MCF 10A (cell line): Measurements from ENCODE around the gene AANAT. TPM values are rescaled to one million over a fixed set of nuclear protein-coding genes. Genes with fewer than 3 reads are reported as not detected.

Experiments
- BruUV-seq: library from RNA; stranded (reverse); fragments of 400-500 nt; replicated peaks from 2 replicates; lab custom pipeline; 2021; lab: Mats Ljungman, UMichigan
- CTCF ChIA-PET: fragments of 300-600 bp; sonication (Branson Sonifier 250); formaldehyde crosslinking; extraction: SDS; loops from one replicate; lab custom pipeline; 2021; ENCODE audit warnings: antibody characterized with exemption, inconsistent platforms; lab: Yijun Ruan, JAX
- POLR2A ChIA-PET: fragments of 300-600, 350-650 bp; sonication (Branson Sonifier 250); formaldehyde crosslinking; extraction: SDS; loops from one replicate; lab custom pipeline; 2020; ENCODE audit warnings: antibody characterized with exemption, inconsistent platforms; lab: Yijun Ruan, JAX
- DNase-seq: peaks from one replicate; pipeline ENCODE4 v3.0.0-alpha.2; 2018; ENCODE audit not compliant: unreplicated experiment
- H3K27ac Mint-ChIP-seq: one replicate; pipeline ENCODE4 v1.8.0; 2022; ENCODE audit warnings: mild to moderate bottlenecking, low read depth, mixed read lengths; ENCODE audit not compliant: unreplicated experiment
- H3K27me3 Mint-ChIP-seq: one replicate; pipeline ENCODE4 v1.8.0; 2022; ENCODE audit warnings: mixed read lengths; ENCODE audit not compliant: insufficient read depth, unreplicated experiment
- H3K36me3 Mint-ChIP-seq: one replicate; pipeline ENCODE4 v1.8.0; 2022; ENCODE audit warnings: mild to moderate bottlenecking, moderate library complexity, mixed read lengths; ENCODE audit not compliant: insufficient read depth, unreplicated experiment
- H3K4me1 Mint-ChIP-seq: one replicate; pipeline ENCODE4 v1.8.0; 2022; ENCODE audit warnings: mixed read lengths; ENCODE audit not compliant: insufficient read depth, unreplicated experiment
- H3K4me3 Mint-ChIP-seq: one replicate; pipeline ENCODE4 v1.8.0; 2022; ENCODE audit warnings: mild to moderate bottlenecking, moderate library complexity, mixed read lengths; ENCODE audit not compliant: unreplicated experiment
- H3K9me3 Mint-ChIP-seq: one replicate; pipeline ENCODE4 v1.8.0; 2022; ENCODE audit warnings: mixed read lengths; ENCODE audit not compliant: unreplicated experiment
- CTCF ChIP-seq: fragments of 200-600 bp; IDR thresholded peaks from one replicate; pipeline ENCODE4 v1.8.0; 2022; ENCODE audit warnings: antibody characterized with exemption, mild to moderate bottlenecking; ENCODE audit not compliant: unreplicated experiment
- intact Hi-C: fragments of 100-400 bp; cut with micrococcal nuclease; formaldehyde crosslinking; loops from 2 replicates; pipeline ENCODE4 v1.14.1; 2022
- total RNA-seq: library from RNA; stranded (reverse); gene quantifications from 2 replicates; pipeline ENCODE4 v1.2.3, GENCODE V29; 2022

Gene AANAT
- total RNA-seq, 1 experiment from 2014 or later = not detected

GRCh38 chr17:76437467-76438402 is 29.7 kb upstream of the AANAT start:
- BruUV-seq = no TSS peak
- DNase-seq = peak; percentile 41
- CTCF ChIA-PET = interaction anchor here (0.7 to 1.3 kb wide), 3 partner anchors 19 to 264 kb away, joined by 3 to 6 read pairs (median 4); no protein-coding TSS in a partner anchor
- H3K4me1 Mint-ChIP-seq = peaks cover 31% of the 10 kb centered on the region
- no peak overlapping the region for H3K4me3 Mint-ChIP-seq
- H3K27me3 Mint-ChIP-seq = no peaks in the 10 kb centered on the region
- no peaks in the 10 kb centered on the region for H3K9me3 Mint-ChIP-seq
- no peak for TF ChIP-seq CTCF
- H3K36me3 Mint-ChIP-seq = peaks cover 7% of the 10 kb centered on the region
- POLR2A ChIA-PET = no interaction called here
- H3K27ac Mint-ChIP-seq = no peak overlapping the region
- intact Hi-C loops = no loop called here

GRCh38 chr17:76438906-76439305 is 28.5 kb upstream of the AANAT start:
- TF ChIP-seq CTCF = no peak
- no peak for DNase-seq
- Mint-ChIP-seq H3K27me3 (no peaks in the 10 kb centered on the region), H3K4me3 (no peak overlapping the region), H3K9me3 (no peaks in the 10 kb centered on the region), H3K27ac (no peak overlapping the region), H3K4me1 (peaks cover 33% of the 10 kb centered on the region), H3K36me3 (peaks cover 7% of the 10 kb centered on the region)
- intact Hi-C loops = no loop called here
- BruUV-seq = no TSS peak
- POLR2A ChIA-PET = no interaction called here
- CTCF ChIA-PET = interaction anchor here (0.8 to 1.2 kb wide), 3 partner anchors 18 to 49 kb away, joined by 3 to 4 read pairs (median 3); no protein-coding TSS in a partner anchor

DNA sequence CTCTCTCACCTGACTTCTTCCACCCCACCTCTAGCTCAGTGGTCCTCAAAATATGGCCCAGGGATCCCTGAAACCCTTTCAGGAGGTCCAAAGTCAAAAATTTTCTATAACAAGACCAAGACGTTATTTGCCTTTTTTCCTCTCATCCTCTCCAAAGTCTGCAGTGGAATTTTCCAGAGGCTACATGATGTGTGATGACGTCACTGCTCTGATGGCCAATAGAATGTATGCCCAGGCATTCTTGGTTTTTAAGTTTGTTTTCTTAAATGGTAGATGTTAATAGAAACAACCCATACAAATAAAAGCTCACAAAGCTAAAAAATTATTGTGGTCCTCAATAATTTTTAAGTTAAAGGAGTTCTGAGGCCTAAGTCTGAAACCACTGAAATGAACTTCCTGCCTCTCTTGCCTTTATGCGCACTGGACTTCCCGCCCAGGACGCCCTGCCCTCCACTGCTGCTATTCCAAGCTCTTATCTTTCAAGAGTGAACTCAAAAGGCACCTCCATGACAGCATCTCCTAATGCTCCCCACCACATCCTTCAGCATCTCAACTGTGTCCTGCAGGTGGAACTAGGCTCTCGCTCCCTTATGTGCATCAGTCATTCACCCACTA is 28.0 kb upstream of the AANAT start:
- DNase-seq = no peak
- intact Hi-C loops = no loop called here
- no peaks in the 10 kb centered on the region for H3K27me3 Mint-ChIP-seq
- TF ChIP-seq CTCF = no peak
- no peak overlapping the region for H3K4me3 Mint-ChIP-seq
- H3K36me3 Mint-ChIP-seq = peaks cover 7% of the 10 kb centered on the region
- no peak overlapping the region for H3K27ac Mint-ChIP-seq
- no TSS peak for BruUV-seq
- POLR2A ChIA-PET = no interaction called here
- H3K4me1 Mint-ChIP-seq = peaks cover 33% of the 10 kb centered on the region
- H3K9me3 Mint-ChIP-seq = no peaks in the 10 kb centered on the region
- CTCF ChIA-PET = interaction anchor here (0.8 to 1.2 kb wide), 2 partner anchors 41 to 50 kb away, joined by 3 read pairs; no protein-coding TSS in a partner anchor

DNA sequence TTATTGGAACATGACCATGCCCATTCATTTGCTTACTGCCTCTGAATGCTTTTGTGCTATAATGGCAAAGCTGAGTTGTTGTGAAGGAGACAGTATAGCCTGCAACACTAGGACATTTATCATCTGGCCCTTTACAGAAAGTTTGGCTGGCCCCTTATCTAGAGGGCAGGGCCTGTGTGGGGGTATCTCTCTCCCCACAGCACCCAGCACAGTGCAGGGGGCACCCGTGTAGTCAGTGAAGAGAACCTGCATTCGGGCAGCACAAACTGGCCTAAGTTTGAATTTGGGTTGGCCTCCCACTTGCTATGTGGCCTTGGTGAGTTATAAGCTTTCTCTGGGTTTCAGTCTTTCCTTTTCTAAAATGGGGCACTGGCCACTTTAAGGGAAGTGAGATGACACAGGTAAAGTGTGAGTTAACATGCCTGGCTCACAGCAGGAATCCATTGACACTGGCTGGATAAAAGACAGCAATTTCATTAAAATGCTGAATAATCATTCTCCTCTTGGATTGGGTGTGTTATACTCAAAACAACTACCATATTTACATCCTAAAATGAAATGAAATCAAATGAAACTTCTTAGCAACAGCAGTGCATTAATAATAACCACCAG is 26.5 kb upstream of the AANAT start:
- Mint-ChIP-seq H3K27me3 (no peaks in the 10 kb centered on the region), H3K4me1 (peaks cover 31% of the 10 kb centered on the region), H3K27ac (no peak overlapping the region), H3K4me3 (no peak overlapping the region), H3K36me3 (peaks cover 7% of the 10 kb centered on the region), H3K9me3 (no peaks in the 10 kb centered on the region)
- intact Hi-C loops = no loop called here
- BruUV-seq = no TSS peak
- TF ChIP-seq CTCF = no peak
- no peak for DNase-seq
- CTCF ChIA-PET = no interaction called here
- POLR2A ChIA-PET = no interaction called here
